Measurements from ENCODE around the gene SIAH1. TPM values are rescaled to one million over a fixed set of nuclear protein-coding genes. Genes with fewer than 3 reads are reported as not detected.
"Not testable (repeated sequence)": the region's sequence is repeated elsewhere in the genome, so short reads cannot be mapped to it uniquely, and the experiment has no call there.

SIAH1 gene
- total RNA-seq, 1 donor from 2014 or later, result 27.6 TPM

- no peak for DNase-seq (ENCODE audit: low spot score)
These were observed 17.7 kb downstream of the SIAH1 start for GRCh38 chr16:48367441-48368049.

DNA sequence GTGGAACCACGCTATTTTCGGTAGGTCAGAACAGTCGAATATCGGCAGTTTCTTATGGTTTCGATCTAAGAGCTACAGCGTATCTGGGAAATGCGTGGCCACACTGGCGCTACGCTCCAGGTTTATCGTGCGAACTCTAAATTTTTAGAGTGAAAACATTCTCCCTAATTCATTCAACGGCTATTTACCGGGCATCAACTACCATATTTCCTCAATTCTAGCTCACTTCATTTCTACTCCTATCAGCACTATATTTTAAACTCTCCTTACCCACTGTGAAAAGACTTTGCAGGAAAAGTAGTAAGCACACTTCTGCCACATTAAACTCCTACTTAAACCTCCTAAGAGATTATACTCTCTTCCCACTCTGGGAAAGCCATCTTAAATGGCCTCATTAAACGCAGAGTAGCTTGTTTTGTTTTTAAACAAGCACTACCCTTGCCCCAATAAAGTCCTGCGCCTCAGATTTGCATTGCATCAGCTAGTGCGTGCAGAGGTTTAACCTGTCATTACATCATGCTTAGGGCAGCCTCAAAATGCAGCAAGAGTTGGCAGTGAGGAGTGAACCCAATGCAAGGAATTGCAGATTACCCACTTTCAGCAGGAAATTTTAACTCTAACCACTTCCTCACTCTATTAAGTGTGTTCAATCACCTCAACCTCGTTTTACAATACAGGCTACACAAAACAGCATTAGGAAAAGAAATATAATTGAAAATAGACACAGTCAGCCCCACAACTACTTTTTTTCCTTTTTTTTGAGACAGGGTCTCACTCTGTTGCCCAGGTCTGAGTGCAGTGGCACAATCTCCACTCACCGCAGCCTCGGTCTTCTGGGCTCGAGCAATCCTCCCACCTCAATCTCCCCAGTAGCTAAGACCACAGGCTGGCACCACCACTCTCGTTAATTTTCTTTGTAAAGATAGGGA lies 18.8 kb downstream of the SIAH1 start:
- no peak for DNase-seq (ENCODE audit: low spot score)

DNA sequence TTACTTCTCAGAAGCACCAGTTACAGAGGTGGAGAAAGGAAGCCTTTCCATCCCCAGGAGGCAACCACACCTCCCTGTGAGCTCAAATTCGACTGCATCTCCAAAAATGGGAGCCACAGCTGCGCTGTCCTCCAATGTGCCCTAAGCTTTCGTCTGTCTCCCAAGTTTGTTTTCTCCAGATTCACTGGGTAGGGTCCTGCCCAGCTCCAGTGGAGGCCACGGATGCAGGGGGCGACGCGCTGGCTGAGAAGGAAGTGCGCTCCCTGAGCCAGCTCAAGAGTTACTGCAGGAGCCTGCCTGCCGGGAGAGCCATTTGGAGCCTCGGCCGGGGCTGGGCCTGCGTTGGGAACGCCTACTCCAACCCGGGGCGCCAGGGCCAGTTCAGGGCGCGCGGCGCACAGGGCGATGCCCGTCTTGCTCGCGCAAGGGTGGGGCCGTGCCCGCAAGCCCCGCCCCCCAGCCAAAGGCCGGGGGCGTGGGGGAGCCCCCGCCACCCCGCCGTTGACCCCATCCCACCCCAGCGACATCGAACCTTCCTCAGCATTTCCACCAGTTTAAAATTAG lies 19.5 kb downstream of the SIAH1 start:
- DNase-seq (ENCODE audit: low spot score), result peak; percentile 96

- DNase-seq (ENCODE audit: low spot score), result no peak
These were observed 20.1 kb downstream of the SIAH1 start for GRCh38 chr16:48365025-48365600.

DNA sequence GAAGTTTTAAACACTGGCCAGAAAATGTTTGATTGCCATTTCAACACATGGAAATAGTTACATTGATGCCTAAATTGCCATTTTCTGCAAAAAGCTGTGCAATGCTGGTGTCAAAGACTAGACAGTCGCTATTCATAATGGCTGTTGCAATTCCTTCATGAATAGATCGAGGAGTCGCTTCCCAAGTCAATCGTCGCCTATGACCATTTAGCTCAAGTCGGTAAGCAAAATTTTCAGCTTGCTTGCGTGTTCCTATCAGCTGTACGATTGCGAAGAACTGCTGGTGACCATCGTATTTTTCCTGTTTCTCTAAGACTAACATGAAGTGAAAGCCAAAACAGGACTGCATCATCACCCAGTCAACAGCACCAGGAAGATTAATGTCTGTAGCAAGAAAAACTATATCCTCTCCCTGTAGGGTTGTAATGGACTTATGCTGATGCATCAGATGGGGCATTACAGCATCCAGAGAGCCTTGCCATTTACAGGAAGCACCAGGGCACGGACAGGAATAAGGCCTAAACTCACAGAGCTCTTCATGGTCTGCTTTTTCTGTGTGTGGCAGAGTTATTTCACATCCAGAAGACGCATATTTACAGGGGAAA lies 23.6 kb downstream of the SIAH1 start:
- DNase-seq (ENCODE audit: low spot score), result no peak

- no peak for DNase-seq (ENCODE audit: low spot score)
These were observed 24.2 kb downstream of the SIAH1 start for GRCh38 chr16:48361012-48361411.

GRCh38 chr16:48359983-48360382 lies 25.2 kb downstream of the SIAH1 start:
- no peak for DNase-seq (ENCODE audit: low spot score)

DNA sequence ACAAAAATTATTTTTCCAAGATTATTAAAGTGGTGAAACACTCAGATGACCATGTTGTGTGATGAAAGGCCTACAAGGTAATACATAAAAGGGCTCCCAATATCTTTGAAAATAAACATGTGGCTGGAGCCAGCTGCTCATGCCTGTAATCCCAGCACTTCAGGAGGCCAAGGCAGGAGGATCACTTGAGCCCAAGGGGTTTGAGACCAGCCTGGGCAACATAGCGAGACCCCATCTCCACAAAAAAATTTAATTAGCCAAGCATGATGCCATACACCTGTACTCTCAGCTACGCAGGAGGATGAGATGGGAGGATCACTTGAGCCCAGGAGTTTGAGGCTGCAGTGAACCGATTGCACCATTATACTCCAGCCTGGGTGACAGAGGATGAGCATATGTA lies 26.8 kb downstream of the SIAH1 start:
- DNase-seq (ENCODE audit: low spot score), result no peak

- DNase-seq (ENCODE audit: low spot score), result no peak
These were observed 28.4 kb downstream of the SIAH1 start for GRCh38 chr16:48356633-48357376.

GRCh38 chr16:48354877-48355855 lies 30.0 kb downstream of the SIAH1 start:
- DNase-seq (ENCODE audit: low spot score), result no peak

DNA sequence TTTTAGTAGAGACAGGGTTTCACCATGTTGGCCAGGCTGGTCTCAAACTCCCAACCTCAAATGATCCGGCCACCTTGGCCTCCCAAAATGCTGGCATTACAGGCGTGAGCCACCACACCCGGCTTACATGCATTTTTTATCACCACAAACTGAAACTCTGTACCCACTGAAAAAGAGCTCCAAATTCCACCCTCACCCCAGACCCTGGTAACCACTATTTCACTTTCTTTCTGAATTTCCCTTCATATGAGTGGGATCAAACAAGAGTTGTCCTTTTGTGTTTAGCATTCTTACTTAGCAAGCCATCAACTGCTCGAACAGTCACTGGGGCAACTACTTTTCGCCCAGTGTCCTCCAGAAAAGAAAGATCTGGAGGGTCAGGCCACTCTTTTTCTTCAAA lies 30.8 kb downstream of the SIAH1 start:
- DNase-seq (ENCODE audit: low spot score), result not testable (repeated sequence)

GRCh38 chr16:48353565-48354163 lies 31.5 kb downstream of the SIAH1 start:
- no peak for DNase-seq (ENCODE audit: low spot score)

- no peak for DNase-seq (ENCODE audit: low spot score)
These were observed 32.4 kb downstream of the SIAH1 start for GRCh38 chr16:48352648-48353390.

- no peak for DNase-seq (ENCODE audit: low spot score)
These were observed 34.5 kb downstream of the SIAH1 start for GRCh38 chr16:48350736-48351135.

DNA sequence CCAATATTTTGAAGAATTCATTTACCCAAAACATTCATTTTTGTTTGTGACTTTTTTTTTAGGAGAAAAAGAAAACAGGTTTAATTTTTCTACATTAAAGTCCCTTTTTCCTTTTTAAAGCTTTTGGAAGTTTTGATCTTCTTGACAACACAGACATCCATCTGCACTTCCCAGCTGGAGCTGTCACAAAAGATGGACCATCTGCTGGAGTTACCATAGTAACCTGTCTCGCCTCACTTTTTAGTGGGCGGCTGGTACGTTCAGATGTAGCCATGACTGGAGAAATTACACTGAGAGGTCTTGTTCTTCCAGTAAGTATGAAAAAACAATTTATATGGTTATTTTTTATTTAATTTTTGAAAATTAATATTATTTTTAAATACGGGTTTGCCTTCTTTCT lies 37.2 kb downstream of the SIAH1 start:
- DNase-seq (ENCODE audit: low spot score), result no peak

- DNase-seq (ENCODE audit: low spot score), result no peak
These were observed 37.9 kb downstream of the SIAH1 start for GRCh38 chr16:48347191-48347865.

GRCh38 chr16:48342591-48342990 lies 42.6 kb downstream of the SIAH1 start:
- DNase-seq (ENCODE audit: low spot score), result no peak

GRCh38 chr16:48340054-48340453 lies 45.2 kb downstream of the SIAH1 start:
- no peak for DNase-seq (ENCODE audit: low spot score)
